ENCODE results near the gene GPR31. TPM values are rescaled to one million over a fixed set of nuclear protein-coding genes. Genes with fewer than 3 reads are reported as not detected.

GPR31 gene
- total and polyA plus RNA-seq, 2 of the 4 experiments (the other 2 are of a cell fraction), result not detected

- Histone ChIP-seq H3K9me1 (ENCODE audit: insufficient read depth, low read length) (no peaks in the 10 kb centered on the region), H2BK5ac (ENCODE audit: low read depth, low read length, poor library complexity, severe bottlenecking) (no peak overlapping the region), H3K56ac (ENCODE audit: extremely low read depth, insufficient read depth, low read length) (no peak overlapping the region), H3K4me2 (ENCODE audit: low read depth, low read length) (no peak overlapping the region), H2BK20ac (ENCODE audit: low read depth, low read length) (no peak overlapping the region), H3K4me3 (ENCODE audit: insufficient read depth, low read depth, low read length) (no peak overlapping the region), H3K27me3 (ENCODE audit: control insufficient read depth, insufficient read depth, low read length) (no peaks in the 10 kb centered on the region), H4K20me1 (ENCODE audit: insufficient read depth, low read length) (no peaks in the 10 kb centered on the region), H2BK15ac (ENCODE audit: low read depth, low read length) (no peak overlapping the region), H2AFZ (replicated peaks; ENCODE audit: low read length, poor library complexity) (no peak overlapping the region), H2BK120ac (ENCODE audit: low read depth, low read length) (no peak overlapping the region), H3K18ac (ENCODE audit: low read depth, low read length) (no peak overlapping the region), H4K5ac (ENCODE audit: low read depth, low read length) (no peak overlapping the region), H3K36me3 (ENCODE audit: control insufficient read depth, insufficient read depth, low read length) (no peaks in the 10 kb centered on the region), H3K27ac (ENCODE audit: insufficient read depth, low read length) (no peak overlapping the region), H2AK9ac (replicated peaks; ENCODE audit: low read depth, low read length, poor library complexity) (no peak overlapping the region), H3K9ac (ENCODE audit: low read depth, low read length) (no peak overlapping the region), H4K8ac (ENCODE audit: low read depth in 2 of 2, low read length in 2 of 2) (no peak overlapping the region), H3K4me1 (ENCODE audit: control insufficient read depth, insufficient read depth, low read length) (no peaks in the 10 kb centered on the region), H4K91ac (ENCODE audit: insufficient read depth, low read depth, low read length) (no peak overlapping the region), H2AK5ac (ENCODE audit: low read depth, low read length) (no peak overlapping the region), H3K23ac (ENCODE audit: low read depth, low read length) (no peak overlapping the region), H3K4ac (ENCODE audit: low read depth, low read length) (no peak overlapping the region), H3K14ac (replicated peaks; ENCODE audit: low read depth, low read length) (no peak overlapping the region), H3K9me3 (ENCODE audit: control insufficient read depth, insufficient read depth, low read length) (peaks cover 10% of the 10 kb centered on the region; the same call in 1 of the 2 replicates), H3K79me1 (ENCODE audit: low read depth in 1 of 2, low read length in 2 of 2) (no peaks in the 10 kb centered on the region)
- in situ Hi-C loops (cut with MboI; ENCODE audit: low sequenced_read_pairs), result loop anchor here (25.0 kb wide), 1 partner anchor 686 kb away; no protein-coding TSS in a partner anchor
- 64% methylated on average over 4 of the region's 14 CpGs; no CpG with 5 or more reads in 1 of the 2 experiments for WGBS, 2 experiments (ENCODE audit: extremely low coverage in 2 of 2, insufficient read length in 1 of 2)
- BruUV-seq (replicated peaks), result no TSS peak
- TF ChIP-seq, protein P1, sequence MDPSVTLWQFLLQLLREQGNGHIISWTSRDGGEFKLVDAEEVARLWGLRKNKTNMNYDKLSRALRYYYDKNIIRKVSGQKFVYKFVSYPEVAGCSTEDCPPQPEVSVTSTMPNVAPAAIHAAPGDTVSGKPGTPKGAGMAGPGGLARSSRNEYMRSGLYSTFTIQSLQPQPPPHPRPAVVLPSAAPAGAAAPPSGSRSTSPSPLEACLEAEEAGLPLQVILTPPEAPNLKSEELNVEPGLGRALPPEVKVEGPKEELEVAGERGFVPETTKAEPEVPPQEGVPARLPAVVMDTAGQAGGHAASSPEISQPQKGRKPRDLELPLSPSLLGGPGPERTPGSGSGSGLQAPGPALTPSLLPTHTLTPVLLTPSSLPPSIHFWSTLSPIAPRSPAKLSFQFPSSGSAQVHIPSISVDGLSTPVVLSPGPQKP (IDR thresholded peaks at IDR 0.05; ENCODE audit: borderline replicate concordance, low read depth, low read length), result no peak
- no peak for TF ChIP-seq POLR2A (IDR thresholded peaks at IDR 0.05; ENCODE audit: low read depth, low read length)
- TF ChIP-seq RAD21 (IDR thresholded peaks at IDR 0.05; ENCODE audit: low read length), result no peak
- TF ChIP-seq FOS (IDR thresholded peaks at IDR 0.05; ENCODE audit: low read depth, low read length), result no peak
- TF ChIP-seq RCOR1 (IDR thresholded peaks at IDR 0.05; ENCODE audit: insufficient replicate concordance, low read length), result no peak
- TF ChIP-seq, protein P2, sequence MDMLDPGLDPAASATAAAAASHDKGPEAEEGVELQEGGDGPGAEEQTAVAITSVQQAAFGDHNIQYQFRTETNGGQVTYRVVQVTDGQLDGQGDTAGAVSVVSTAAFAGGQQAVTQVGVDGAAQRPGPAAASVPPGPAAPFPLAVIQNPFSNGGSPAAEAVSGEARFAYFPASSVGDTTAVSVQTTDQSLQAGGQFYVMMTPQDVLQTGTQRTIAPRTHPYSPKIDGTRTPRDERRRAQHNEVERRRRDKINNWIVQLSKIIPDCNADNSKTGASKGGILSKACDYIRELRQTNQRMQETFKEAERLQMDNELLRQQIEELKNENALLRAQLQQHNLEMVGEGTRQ (IDR thresholded peaks at IDR 0.05; ENCODE audit: low read depth, low read length), result no peak
- TF ChIP-seq SMC3 (IDR thresholded peaks at IDR 0.05; ENCODE audit: low read depth, low read length), result no peak
- TF ChIP-seq CHD1 (IDR thresholded peaks at IDR 0.05; ENCODE audit: low read depth, low read length), result no peak
- TF ChIP-seq BHLHE40 (IDR thresholded peaks at IDR 0.05; ENCODE audit: low read depth, low read length), result no peak
- no peak for TF ChIP-seq CEBPB (IDR thresholded peaks at IDR 0.05; ENCODE audit: low read depth, low read length)
- no peak for TF ChIP-seq RFX5 (IDR thresholded peaks at IDR 0.05; ENCODE audit: low read depth, low read length)
- TF ChIP-seq CTCF (conservative IDR thresholded peaks at IDR 0.05; ENCODE audit: low read depth, low read length), result no peak
- TF ChIP-seq MAFK (IDR thresholded peaks at IDR 0.05; ENCODE audit: low read depth, low read length), result no peak
- TF ChIP-seq MXI1 (IDR thresholded peaks at IDR 0.05; ENCODE audit: borderline replicate concordance, low read depth, low read length), result no peak
- no peak for TF ChIP-seq NFE2L2 (IDR thresholded peaks at IDR 0.05; ENCODE audit: low read depth, low read length)
- no peak for TF ChIP-seq MAZ (IDR thresholded peaks at IDR 0.05; ENCODE audit: borderline replicate concordance, low read depth, low read length)
- intact Hi-C loops (cut with micrococcal nuclease), result no loop called here
- ATAC-seq (ENCODE audit: low read depth) (no peak), DNase-seq (no peak)
- CTCF ChIA-PET, result no interaction called here
- dilution Hi-C loops (cut with HindIII; ENCODE audit: low sequenced_read_pairs, unreplicated experiment), result no loop called here
- POLR2A ChIA-PET (ENCODE audit: unreplicated experiment), result no interaction called here
Measured at GRCh38 chr6:167200806-167201205, 43.0 kb upstream of the GPR31 start.
